ENCODE measurements around the gene PODN. TPM values are rescaled to one million over a fixed set of nuclear protein-coding genes. Genes with fewer than 3 reads are reported as not detected.

The PODN gene
- 10 to 100 TPM in 1 of 2 donors, 1 to 10 TPM in 1; 4.2 to 10.7 TPM for total RNA-seq
- 1 to 10 TPM; 1.6 to 8.9 TPM for polyA plus RNA-seq (ENCODE audit: insufficient read length in 2 of 2)
- long read RNA-seq, donor 1 = 0 reads
- long read RNA-seq, donor 2, partial matches to known transcripts = 0 of 1 reads
- long read RNA-seq, donor 2, other reads (novel, unspliced or antisense) = 0 of 1 reads
- long read RNA-seq, donor 3 = 0 reads
- long read RNA-seq, donor 4, partial matches to known transcripts = 0 of 1 reads
- long read RNA-seq, donor 4, other reads (novel, unspliced or antisense) = 0 of 1 reads

- peak in 2 of 6 donors; percentile 20 to 46 for DNase-seq (ENCODE audit: low read depth in 4 of 6, low spot score in 6 of 6)
- Histone ChIP-seq H3K27me3 (ENCODE audit: control insufficient read depth, insufficient read depth, low read length) (peaks cover 36% of the 10 kb centered on the region), H3K4me1 (ENCODE audit: control insufficient read depth, insufficient read depth, low read length) (peaks cover 23% of the 10 kb centered on the region), H3K36me3 (ENCODE audit: control insufficient read depth, insufficient read depth, low read length) (no peaks in the 10 kb centered on the region), H3K9me3 (ENCODE audit: control insufficient read depth, insufficient read depth, low read length) (no peaks in the 10 kb centered on the region), H3K27ac (ENCODE audit: low read depth, low read length) (peak within 1 kb of the TSS; percentile 22), H3K4me3 (ENCODE audit: low read depth, low read length) (peak within 1 kb of the TSS; percentile 43)
- 0% methylated on average over 58 of the region's 73 CpGs for WGBS (ENCODE audit: insufficient coverage)
Measured at GRCh38 chr1:53061859-53062707, at the start of gene PODN. Gene PODN, plus strand, starts transcription at chr1:53062213. Its CDS starts 7,643 bp downstream, at chr1:53069856.

- Histone ChIP-seq H3K9me3 (ENCODE audit: control insufficient read depth, insufficient read depth, low read length) (no peaks in the 10 kb centered on the region), H3K4me1 (ENCODE audit: control insufficient read depth, insufficient read depth, low read length) (no peaks in the 10 kb centered on the region), H3K4me3 (ENCODE audit: low read depth, low read length) (peak overlapping the region; percentile 46), H3K27ac (ENCODE audit: low read depth, low read length) (no peak overlapping the region), H3K36me3 (ENCODE audit: control insufficient read depth, insufficient read depth, low read length) (no peaks in the 10 kb centered on the region), H3K27me3 (ENCODE audit: control insufficient read depth, insufficient read depth, low read length) (no peaks in the 10 kb centered on the region)
- DNase-seq (ENCODE audit: low read depth in 4 of 6, low spot score in 6 of 6) = peak; percentile 76 to 96 (median 80)
- WGBS (ENCODE audit: insufficient coverage) = 0% methylated on average over 6 of the region's 9 CpGs
Measured at GRCh38 chr1:53014791-53015507, 47.1 kb upstream of the PODN start.

DNA sequence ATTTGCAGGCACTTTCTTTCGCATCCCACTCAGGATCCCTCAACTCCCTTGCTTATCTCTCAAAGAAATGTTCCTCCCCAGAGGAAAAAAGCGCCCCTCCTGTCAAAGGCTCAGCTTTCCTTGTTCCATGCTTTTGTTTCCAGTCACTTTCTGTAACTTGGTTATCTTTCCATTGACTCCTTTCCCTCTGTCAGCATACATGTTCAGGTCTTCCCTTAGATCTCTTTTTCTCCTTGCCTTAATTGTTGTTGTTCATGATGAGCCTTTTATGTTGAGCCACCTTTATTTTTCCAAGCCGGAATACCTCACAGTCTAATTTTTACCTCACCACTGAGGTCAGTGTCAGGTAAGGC lies 46.5 kb upstream of the PODN start:
- peak overlapping the region; percentile 46 for H3K4me3 ChIP-seq (ENCODE audit: low read depth, low read length)
- WGBS (ENCODE audit: insufficient coverage) = 7% methylated on average over 2 of the region's 3 CpGs
- H3K27ac ChIP-seq (ENCODE audit: low read depth, low read length) = no peak overlapping the region

GRCh38 chr1:53016705-53017104 lies 45.3 kb upstream of the PODN start:
- H3K9me3 ChIP-seq (ENCODE audit: control insufficient read depth, insufficient read depth, low read length) = no peaks in the 10 kb centered on the region
- H3K27ac ChIP-seq (ENCODE audit: low read depth, low read length) = no peak overlapping the region
- no peak for DNase-seq (ENCODE audit: low read depth in 4 of 6, low spot score in 6 of 6)
- no peak overlapping the region for H3K4me3 ChIP-seq (ENCODE audit: low read depth, low read length)
- H3K27me3 ChIP-seq (ENCODE audit: control insufficient read depth, insufficient read depth, low read length) = no peaks in the 10 kb centered on the region
- no CpG with 5 or more reads among the region's 1 CpG for WGBS (ENCODE audit: insufficient coverage)
- no peaks in the 10 kb centered on the region for H3K36me3 ChIP-seq (ENCODE audit: control insufficient read depth, insufficient read depth, low read length)
- no peaks in the 10 kb centered on the region for H3K4me1 ChIP-seq (ENCODE audit: control insufficient read depth, insufficient read depth, low read length)

More for the DNA sequence above, 46.5 kb upstream of the PODN start:
- no peaks in the 10 kb centered on the region for H3K9me3 ChIP-seq (ENCODE audit: control insufficient read depth, insufficient read depth, low read length)
- H3K36me3 ChIP-seq (ENCODE audit: control insufficient read depth, insufficient read depth, low read length) = no peaks in the 10 kb centered on the region
- no peaks in the 10 kb centered on the region for H3K4me1 ChIP-seq (ENCODE audit: control insufficient read depth, insufficient read depth, low read length)
- H3K27me3 ChIP-seq (ENCODE audit: control insufficient read depth, insufficient read depth, low read length) = no peaks in the 10 kb centered on the region
- no peak for DNase-seq (ENCODE audit: low read depth in 4 of 6, low spot score in 6 of 6)

- no CpG with 5 or more reads among the region's 5 CpGs for WGBS (ENCODE audit: insufficient coverage)
- no peak overlapping the region for H3K4me3 ChIP-seq (ENCODE audit: low read depth, low read length)
Measured at GRCh38 chr1:53020588-53020987, 41.4 kb upstream of the PODN start.

GRCh38 chr1:53022179-53022578 lies 39.8 kb upstream of the PODN start:
- Histone ChIP-seq H3K4me1 (ENCODE audit: control insufficient read depth, insufficient read depth, low read length) (no peaks in the 10 kb centered on the region), H3K27ac (ENCODE audit: low read depth, low read length) (no peak overlapping the region), H3K4me3 (ENCODE audit: low read depth, low read length) (no peak overlapping the region), H3K9me3 (ENCODE audit: control insufficient read depth, insufficient read depth, low read length) (no peaks in the 10 kb centered on the region), H3K36me3 (ENCODE audit: control insufficient read depth, insufficient read depth, low read length) (peaks cover 5% of the 10 kb centered on the region), H3K27me3 (ENCODE audit: control insufficient read depth, insufficient read depth, low read length) (no peaks in the 10 kb centered on the region)
- WGBS (ENCODE audit: insufficient coverage) = no CpG with 5 or more reads among the region's 1 CpG
- DNase-seq (ENCODE audit: low read depth in 4 of 6, low spot score in 6 of 6) = no peak

More at GRCh38 chr1:53020588-53020987, 41.4 kb upstream of the PODN start:
- Histone ChIP-seq H3K27ac (ENCODE audit: low read depth, low read length) (no peak overlapping the region), H3K36me3 (ENCODE audit: control insufficient read depth, insufficient read depth, low read length) (no peaks in the 10 kb centered on the region), H3K4me1 (ENCODE audit: control insufficient read depth, insufficient read depth, low read length) (no peaks in the 10 kb centered on the region), H3K27me3 (ENCODE audit: control insufficient read depth, insufficient read depth, low read length) (no peaks in the 10 kb centered on the region), H3K9me3 (ENCODE audit: control insufficient read depth, insufficient read depth, low read length) (no peaks in the 10 kb centered on the region)
- DNase-seq (ENCODE audit: low read depth in 4 of 6, low spot score in 6 of 6) = no peak

GRCh38 chr1:53023546-53023945 lies 38.5 kb upstream of the PODN start:
- H3K27ac ChIP-seq (ENCODE audit: low read depth, low read length) = no peak overlapping the region
- no peak for DNase-seq (ENCODE audit: low read depth in 4 of 6, low spot score in 6 of 6)
- no peaks in the 10 kb centered on the region for H3K4me1 ChIP-seq (ENCODE audit: control insufficient read depth, insufficient read depth, low read length)
- WGBS (ENCODE audit: insufficient coverage) = 71% methylated on average over 2 of the region's 3 CpGs
- no peaks in the 10 kb centered on the region for H3K27me3 ChIP-seq (ENCODE audit: control insufficient read depth, insufficient read depth, low read length)
- H3K9me3 ChIP-seq (ENCODE audit: control insufficient read depth, insufficient read depth, low read length) = no peaks in the 10 kb centered on the region
- no peak overlapping the region for H3K4me3 ChIP-seq (ENCODE audit: low read depth, low read length)
- peaks cover 5% of the 10 kb centered on the region for H3K36me3 ChIP-seq (ENCODE audit: control insufficient read depth, insufficient read depth, low read length)

GRCh38 chr1:53024117-53024516 lies 37.9 kb upstream of the PODN start:
- Histone ChIP-seq H3K9me3 (ENCODE audit: control insufficient read depth, insufficient read depth, low read length) (no peaks in the 10 kb centered on the region), H3K27ac (ENCODE audit: low read depth, low read length) (no peak overlapping the region)
- DNase-seq (ENCODE audit: low read depth in 4 of 6, low spot score in 6 of 6) = no peak

GRCh38 chr1:53025034-53025768 lies 36.8 kb upstream of the PODN start:
- no peaks in the 10 kb centered on the region for H3K9me3 ChIP-seq (ENCODE audit: control insufficient read depth, insufficient read depth, low read length)

More at GRCh38 chr1:53024117-53024516, 37.9 kb upstream of the PODN start:
- Histone ChIP-seq H3K27me3 (ENCODE audit: control insufficient read depth, insufficient read depth, low read length) (no peaks in the 10 kb centered on the region), H3K4me1 (ENCODE audit: control insufficient read depth, insufficient read depth, low read length) (no peaks in the 10 kb centered on the region), H3K36me3 (ENCODE audit: control insufficient read depth, insufficient read depth, low read length) (peaks cover 5% of the 10 kb centered on the region), H3K4me3 (ENCODE audit: low read depth, low read length) (no peak overlapping the region)

More at GRCh38 chr1:53025034-53025768, 36.8 kb upstream of the PODN start:
- Histone ChIP-seq H3K27ac (ENCODE audit: low read depth, low read length) (peak overlapping the region; percentile 1), H3K27me3 (ENCODE audit: control insufficient read depth, insufficient read depth, low read length) (no peaks in the 10 kb centered on the region), H3K4me1 (ENCODE audit: control insufficient read depth, insufficient read depth, low read length) (no peaks in the 10 kb centered on the region), H3K36me3 (ENCODE audit: control insufficient read depth, insufficient read depth, low read length) (peaks cover 10% of the 10 kb centered on the region), H3K4me3 (ENCODE audit: low read depth, low read length) (no peak overlapping the region)
- whole genome bisulfite sequencing (ENCODE audit: insufficient coverage) = 41% methylated on average over 2 of the region's 2 CpGs
- peak in 1 of 6 donors; percentile 10 for DNase-seq (ENCODE audit: low read depth in 4 of 6, low spot score in 6 of 6)
